Pancreas (tissue), 10 donors: ENCODE measurements around the gene CACNA2D3. TPM values are rescaled to one million over a fixed set of nuclear protein-coding genes. Genes with fewer than 3 reads are reported as not detected.

Experiments
- ATAC-seq, 4 donors: fragments of 200-7000 bp; cut with Tn5 transposase; one replicate each; pipeline versions ENCODE4 v1.8.0 to v1.9.1; 2020; ENCODE audit warnings: mild to moderate bottlenecking in 4 of 4, moderate library complexity in 4 of 4
- DNase-seq, 6 donors: peaks; one replicate each; pipeline ENCODE4 v3.0.0-alpha.2; 2020
- FAIRE-seq: peaks from 2 replicates; lab custom pipeline; 2012; peaks lifted over from hg19 to GRCh38; lab: Jason Lieb, UNC
- H3K27ac ChIP-seq, 4 donors: fragments of 200-600 bp; sonication (generic); 1 replicate in 3 of 4; 2 replicates in 1 of 4; pipeline versions ENCODE4 v1.5.0 to v1.8.0; 2020
- H3K27me3 ChIP-seq, 4 donors: fragments of 200-600 bp; one replicate each; pipeline ENCODE4 v1.8.0; 2021
- H3K36me3 ChIP-seq, 3 donors: fragments of 200-600 bp; sonication (generic) in 1 of 3; one replicate each; pipeline versions ENCODE4 v1.5.0 to v1.8.0; 2020 to 2021
- H3K4me1 ChIP-seq, 3 donors: fragments of 200-600 bp; one replicate each; pipeline ENCODE4 v1.8.0; 2021
- H3K4me3 ChIP-seq, 4 donors: fragments of 200-600 bp; sonication (generic) in 2 of 4; one replicate each; pipeline versions ENCODE4 v1.5.0 to v1.8.0; 2020 to 2021
- H3K9me3 ChIP-seq, 4 donors: fragments of 200-600 bp; one replicate each; pipeline ENCODE4 v1.8.0; 2021
- CTCF ChIP-seq, 4 donors: fragments of 200-600 bp; sonication (generic) in 3 of 4; IDR thresholded peaks; one replicate each; pipeline versions ENCODE4 v1.5.0 to v1.8.0; 2021; ENCODE audit warnings: antibody characterized with exemption in 4 of 4
- WGBS, 2 donors: extraction: QIAGEN DNeasy Blood & Tissue Kit; methylation state at CpG; one replicate each; pipeline ENCODE4 v1.1.7; 2013; 5-methylcytosine and 5-hydroxymethylcytosine counted together
- intact Hi-C, 3 donors: fragments of 100-400 bp; cut with DNase I; formaldehyde crosslinking; loops; one replicate each; pipeline versions ENCODE4 v1.11.1 to v1.14.2; 2022
- polyA plus RNA-seq, 2 donors: library from polyadenylated mRNA; stranded (reverse); fragments of 200-250 nt; gene quantifications; one replicate each; pipeline ENCODE4 v1.2.3, GENCODE V29; 2013
- total RNA-seq, 6 donors: library from RNA; stranded (reverse); fragmentation: NEBNext Ultra II Directional in 4 of 6; extraction: Animal tissue kit (Norgen Biotek cat#: 25700) in 4 of 6; gene quantifications; one replicate each; pipeline versions ENCODE4 v1.2.1 to v1.2.4, GENCODE V29; 2021 to 2023
- donor health status: healthy with polysubstance abuse.
- donor health status: DM: no; HTN: no; CAD: no; lungs with moderate emphysema.
- donor health status: DM: no; HTN: no; CAD: no.
- donor health status: control.
- donor health status: control.
- donor health status: Bipolar disorder and iron deficiency.
- donor health status: DM: yes; HTN: yes; CAD: no.
- donor health status: DM: no; HTN: no; CAD: no.
- donor health status: DM: no; HTN: no; CAD: no.
- donor health status: DM: yes; HTN: yes; CAD: no.

Gene CACNA2D3
- total and polyA plus RNA-seq, 8 donors, result 0.19 to 0.75 (median 0.37) TPM; not detected in 2

DNA sequence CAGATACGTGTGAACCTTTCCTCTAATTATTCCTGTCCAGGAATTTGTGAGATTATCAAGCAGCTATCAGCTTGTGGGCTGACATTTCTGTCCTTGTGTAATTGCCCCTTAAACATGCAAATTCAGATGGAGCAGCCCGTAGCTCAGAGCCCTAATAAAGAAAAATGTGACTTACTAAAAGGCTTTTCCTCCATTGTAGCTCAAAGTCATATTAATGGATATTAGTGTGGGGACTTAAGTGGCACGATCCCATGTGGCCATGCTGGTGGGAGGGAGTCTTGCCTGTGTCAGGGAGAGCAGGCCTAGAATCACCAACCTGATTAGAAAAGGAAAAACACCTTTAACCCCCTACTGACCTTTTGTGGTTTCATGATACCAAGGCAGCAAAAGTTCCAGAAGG is 406.3 kb downstream of the CACNA2D3 start:
- H3K36me3 ChIP-seq, result no peaks in the 10 kb centered on the region
- TF ChIP-seq CTCF (IDR thresholded peaks at IDR 0.05), result no peak
- no peak for FAIRE-seq
- H3K4me1 ChIP-seq, result no peaks in the 10 kb centered on the region
- intact Hi-C loops, result no loop called here
- no peak overlapping the region for H3K4me3 ChIP-seq
- no peak overlapping the region for H3K27ac ChIP-seq
- H3K9me3 ChIP-seq, result no peaks in the 10 kb centered on the region
- no peak for DNase-seq
- no peak for ATAC-seq
- H3K27me3 ChIP-seq, result no peaks in the 10 kb centered on the region
- 32 to 35% methylated on average over 3 of the region's 3 CpGs for WGBS, 2 donors

- Histone ChIP-seq H3K27me3 (no peaks in the 10 kb centered on the region), H3K4me1 (no peaks in the 10 kb centered on the region), H3K27ac (no peak overlapping the region), H3K9me3 (no peaks in the 10 kb centered on the region), H3K4me3 (no peak overlapping the region), H3K36me3 (no peaks in the 10 kb centered on the region)
- DNase-seq (no peak), ATAC-seq (no peak), FAIRE-seq (no peak)
- intact Hi-C loops, result no loop called here
- no peak for TF ChIP-seq CTCF (IDR thresholded peaks at IDR 0.05)
- 74 to 86% methylated on average over 5 of the region's 5 CpGs for WGBS, 2 donors
Measured at GRCh38 chr3:54530091-54530490, 407.7 kb downstream of the CACNA2D3 start.

DNA sequence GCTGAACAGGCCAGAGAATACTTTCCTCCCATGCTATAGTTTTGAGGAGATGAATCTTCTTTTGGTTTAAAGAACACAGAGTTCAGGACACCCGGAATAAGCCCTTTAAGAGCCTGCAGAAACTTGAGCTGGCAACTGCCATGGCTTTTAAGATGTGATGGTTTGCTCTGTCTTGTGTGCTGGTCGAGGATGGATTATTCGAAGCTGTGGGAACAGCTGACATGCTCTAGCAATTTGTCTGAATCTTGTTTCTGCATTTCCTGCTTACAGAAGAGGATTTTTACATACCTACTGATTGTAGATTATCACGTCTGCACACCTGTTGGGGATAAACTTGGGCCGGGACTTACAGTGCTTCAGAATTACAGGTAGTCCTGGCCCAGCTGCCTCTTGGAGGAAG is 408.6 kb downstream of the CACNA2D3 start:
- Histone ChIP-seq H3K9me3 (no peaks in the 10 kb centered on the region), H3K27me3 (no peaks in the 10 kb centered on the region), H3K27ac (no peak overlapping the region), H3K4me1 (no peaks in the 10 kb centered on the region), H3K4me3 (no peak overlapping the region), H3K36me3 (no peaks in the 10 kb centered on the region)
- WGBS, 2 donors, result 46 to 57% methylated on average over 5 of the region's 5 CpGs
- DNase-seq (no peak), ATAC-seq (no peak), FAIRE-seq (no peak)
- intact Hi-C loops, result no loop called here
- no peak for TF ChIP-seq CTCF (IDR thresholded peaks at IDR 0.05)

GRCh38 chr3:54531741-54532140 is 409.4 kb downstream of the CACNA2D3 start:
- FAIRE-seq, result no peak
- ATAC-seq, result no peak
- intact Hi-C loops, result no loop called here
- TF ChIP-seq CTCF (IDR thresholded peaks at IDR 0.05), result no peak
- no peaks in the 10 kb centered on the region for H3K27me3 ChIP-seq
- no peaks in the 10 kb centered on the region for H3K36me3 ChIP-seq
- H3K4me3 ChIP-seq, result no peak overlapping the region
- DNase-seq, result no peak
- WGBS, 2 donors, result 53 to 69% methylated on average over 6 of the region's 6 CpGs
- H3K4me1 ChIP-seq, result no peaks in the 10 kb centered on the region
- no peaks in the 10 kb centered on the region for H3K9me3 ChIP-seq
- no peak overlapping the region for H3K27ac ChIP-seq

GRCh38 chr3:54533856-54534255 is 411.5 kb downstream of the CACNA2D3 start:
- DNase-seq (no peak), ATAC-seq (no peak), FAIRE-seq (no peak)
- no peaks in the 10 kb centered on the region for H3K9me3 ChIP-seq
- H3K27ac ChIP-seq, result no peak overlapping the region
- no peaks in the 10 kb centered on the region for H3K4me1 ChIP-seq
- intact Hi-C loops, result no loop called here
- H3K4me3 ChIP-seq, result no peak overlapping the region
- no peak for TF ChIP-seq CTCF (IDR thresholded peaks at IDR 0.05)
- H3K27me3 ChIP-seq, result no peaks in the 10 kb centered on the region
- H3K36me3 ChIP-seq, result no peaks in the 10 kb centered on the region
- 42 to 43% methylated on average over 4 of the region's 4 CpGs for WGBS, 2 donors
